GM10847 (cell line): Measurements from ENCODE around the gene ZNF662.

Experiments used
- POLR2A ChIP-seq: IDR thresholded peaks from 2 replicates; pipeline ENCODE4 v1.6.1; 2011; ENCODE audit not compliant: insufficient read length; ENCODE audit errors: extremely low read depth

Gene ZNF662

DNA sequence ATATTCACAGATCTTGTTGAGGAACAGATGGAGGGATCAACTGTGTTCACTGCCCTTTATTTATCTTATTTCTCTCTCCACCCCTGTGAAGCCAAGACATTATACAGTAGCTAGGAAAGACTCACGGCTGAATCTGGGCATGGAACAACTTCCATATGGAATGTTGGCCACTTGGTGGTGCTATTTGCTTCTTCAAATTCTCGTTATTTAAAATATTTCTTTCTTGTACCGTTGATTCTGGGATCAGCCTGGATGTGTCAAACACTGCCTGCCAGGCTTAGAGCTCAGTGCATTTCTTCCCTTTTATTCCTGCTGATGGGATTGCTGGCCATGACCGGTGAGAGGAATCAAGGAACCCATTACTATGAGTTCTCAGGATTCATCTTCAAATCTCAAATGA lies 55.7 kb downstream of the ZNF662 start:
- no peak for TF ChIP-seq POLR2A

GRCh38 chr3:42963269-42963668 lies 57.3 kb downstream of the ZNF662 start:
- no peak for TF ChIP-seq POLR2A

GRCh38 chr3:42964266-42964665 lies 58.3 kb downstream of the ZNF662 start:
- TF ChIP-seq POLR2A: no peak
